ACHN (cell line): ENCODE measurements around the gene ZSWIM6.

Experiments
- DNase-seq: peaks from one replicate; pipeline ENCODE4 v3.0.0-alpha.2; 2015
- in situ Hi-C: cut with HindIII; loops from 2 replicates; pipeline ENCODE4 v1.10.0; 2017; ENCODE audit warnings: low sequenced_read_pairs, low pct_ligation_motif_present, low pct_unique_long_range_greater_than_20kb

Gene ZSWIM6

DNA sequence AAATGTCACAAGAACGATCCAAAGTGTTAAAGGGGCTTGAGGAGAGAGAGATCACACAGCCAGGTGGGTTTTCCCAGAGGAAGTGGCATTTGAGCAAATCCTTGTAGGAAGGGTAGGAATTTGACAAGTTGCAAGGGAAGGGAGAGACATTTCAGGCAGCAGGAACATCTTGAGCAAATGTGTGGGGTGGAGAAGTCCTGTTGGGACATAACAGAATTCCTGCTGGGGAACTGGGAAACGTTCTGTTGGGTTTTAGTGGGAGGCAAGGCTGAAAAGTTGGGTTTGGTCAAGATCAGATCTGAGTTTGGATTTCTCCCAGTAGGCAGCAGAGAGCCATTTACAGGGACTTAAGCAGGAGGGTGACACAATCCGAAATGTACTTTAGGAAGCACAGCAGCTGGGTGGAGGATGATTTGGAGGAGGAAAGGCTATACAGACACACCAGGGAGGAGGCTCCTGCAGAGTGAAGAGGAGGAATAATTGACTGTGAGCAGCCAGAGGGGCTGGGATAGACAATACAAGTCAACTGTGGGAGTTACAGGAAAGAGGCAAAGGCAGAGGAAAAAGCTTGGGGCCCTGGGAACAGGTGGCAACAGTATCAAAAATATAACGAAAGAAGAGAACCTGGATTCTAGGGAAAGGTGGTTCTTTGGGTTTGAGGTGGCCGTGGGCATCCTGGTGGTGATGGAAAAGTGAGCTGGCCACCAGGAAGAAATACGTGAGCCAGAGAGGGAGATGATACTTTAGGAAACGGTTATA, 3.1 kb upstream of the ZSWIM6 start:
- no peak for DNase-seq
- in situ Hi-C loops, result no loop called here

DNA sequence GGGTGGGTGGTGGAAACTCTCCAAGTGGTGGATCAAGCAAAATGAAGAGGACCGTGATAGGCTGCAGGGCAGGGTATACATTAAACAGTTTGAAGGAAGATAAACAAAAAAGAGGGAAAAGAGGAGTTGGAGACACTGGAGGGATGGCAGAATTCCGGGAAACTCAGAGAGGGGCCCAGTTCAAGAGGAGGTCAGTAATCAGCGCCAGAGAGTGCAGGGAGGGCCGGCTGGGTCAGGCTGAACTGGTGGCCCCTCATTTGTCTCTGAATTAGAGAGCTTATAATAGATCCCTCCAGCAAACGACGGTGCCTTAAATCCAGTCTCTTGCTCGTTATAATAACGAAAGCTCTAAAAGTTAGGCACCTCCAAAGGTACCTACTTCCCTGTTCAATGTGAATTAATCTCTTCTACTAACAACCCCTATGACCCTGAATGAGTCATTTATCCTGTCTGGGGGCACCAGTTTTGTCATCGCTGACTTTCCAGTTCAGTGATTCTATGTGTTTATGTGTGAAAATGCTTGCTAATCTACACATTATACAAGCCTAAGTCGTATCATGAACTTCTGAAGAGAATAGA, 2.4 kb upstream of the ZSWIM6 start:
- peak; percentile 46 for DNase-seq
- in situ Hi-C loops, result no loop called here

DNA sequence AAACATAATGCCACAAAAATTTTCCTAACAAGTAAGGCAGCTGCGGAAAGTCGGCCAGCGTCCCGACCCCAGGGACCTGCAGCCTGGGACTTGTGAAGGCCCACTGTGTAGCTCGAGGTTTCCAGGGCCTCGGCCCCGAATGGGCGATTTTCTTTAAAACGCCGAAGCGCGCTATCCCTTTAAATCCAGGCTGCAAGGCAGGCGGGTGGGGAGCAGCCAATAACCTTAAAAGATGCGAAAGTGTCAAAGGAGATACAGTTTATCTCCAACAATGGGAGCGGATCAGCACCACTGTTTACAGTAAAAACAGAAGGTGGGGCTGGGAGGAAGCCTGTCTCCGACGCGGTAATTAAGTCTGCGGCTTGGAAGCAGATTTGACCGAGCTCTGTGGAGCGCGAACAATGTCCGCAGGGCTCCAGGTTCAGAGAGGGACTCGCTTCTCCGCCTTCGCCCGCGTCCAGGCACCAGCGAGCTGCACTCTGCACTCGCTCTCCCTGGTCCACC, 1.7 kb upstream of the ZSWIM6 start:
- DNase-seq, result peak; percentile 47
- in situ Hi-C loops, result no loop called here

DNA sequence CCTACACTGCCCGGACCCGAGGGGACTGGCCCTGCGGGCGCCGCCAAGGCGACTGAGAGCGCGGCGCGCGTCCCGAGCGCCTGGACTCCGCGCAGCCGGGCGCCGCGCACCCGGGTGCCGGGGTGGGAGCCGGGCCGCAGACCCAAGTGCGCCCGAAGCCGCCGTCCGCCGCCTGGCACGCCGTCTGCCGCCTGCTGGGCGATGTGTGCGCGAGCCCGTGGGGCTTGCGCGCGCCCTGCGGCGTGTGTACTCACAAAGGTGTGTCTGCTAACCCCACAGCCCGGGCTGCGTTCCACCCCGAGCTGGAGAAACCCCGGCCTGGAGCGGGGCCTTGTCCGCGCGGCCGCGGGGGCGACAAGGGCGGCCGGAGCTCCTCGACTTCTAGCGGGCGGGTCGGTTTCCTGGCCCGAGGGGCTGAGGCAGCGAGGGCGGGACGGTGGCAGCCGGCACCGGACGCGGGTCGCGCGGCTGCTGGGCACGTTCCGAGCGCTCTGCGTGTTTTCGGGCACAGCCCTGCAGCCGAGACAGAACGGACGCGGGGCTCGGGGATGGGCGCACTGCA, 1.1 kb upstream of the ZSWIM6 start:
- peak; percentile 70 for DNase-seq
- in situ Hi-C loops, result no loop called here

DNA sequence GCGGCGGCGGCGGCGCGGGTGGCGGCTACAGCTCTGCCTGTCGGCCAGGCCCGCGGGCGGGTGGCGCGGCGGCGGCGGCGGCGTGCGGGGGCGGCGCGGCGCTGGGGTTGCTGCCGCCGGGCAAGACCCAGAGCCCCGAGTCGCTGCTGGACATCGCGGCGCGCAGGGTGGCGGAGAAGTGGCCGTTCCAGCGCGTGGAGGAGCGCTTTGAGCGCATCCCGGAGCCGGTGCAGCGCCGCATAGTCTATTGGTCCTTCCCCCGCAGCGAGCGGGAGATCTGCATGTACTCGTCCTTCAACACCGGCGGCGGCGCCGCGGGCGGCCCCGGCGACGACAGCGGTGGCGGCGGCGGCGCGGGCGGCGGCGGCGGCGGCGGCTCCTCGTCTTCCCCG, 296 bp downstream of the ZSWIM6 start:
- in situ Hi-C loops, result no loop called here
- no peak for DNase-seq

DNA sequence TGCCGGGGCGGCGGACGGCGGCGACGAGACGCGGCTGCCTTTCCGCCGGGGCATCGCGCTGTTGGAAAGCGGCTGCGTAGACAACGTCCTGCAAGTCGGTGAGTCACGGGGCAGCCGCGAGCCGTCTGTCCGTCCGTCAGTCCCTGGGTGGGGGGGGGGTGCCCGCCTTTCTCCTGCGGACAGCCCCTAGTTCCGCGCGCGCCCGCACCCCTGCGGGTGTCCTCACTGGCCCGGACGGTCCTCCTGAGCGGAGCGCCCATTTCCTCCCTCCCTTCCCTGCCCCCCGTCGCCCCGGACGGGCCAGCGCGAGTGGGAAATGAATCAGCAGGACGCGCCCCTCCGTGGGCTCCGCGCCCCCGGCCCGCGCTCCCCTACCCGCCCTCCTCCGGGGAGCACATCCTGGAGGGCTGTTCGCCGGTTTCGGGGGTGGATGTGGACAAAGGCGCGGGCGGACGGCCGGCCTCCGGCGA, 828 bp downstream of the ZSWIM6 start:
- DNase-seq, result peak; percentile 57
- in situ Hi-C loops, result no loop called here

DNA sequence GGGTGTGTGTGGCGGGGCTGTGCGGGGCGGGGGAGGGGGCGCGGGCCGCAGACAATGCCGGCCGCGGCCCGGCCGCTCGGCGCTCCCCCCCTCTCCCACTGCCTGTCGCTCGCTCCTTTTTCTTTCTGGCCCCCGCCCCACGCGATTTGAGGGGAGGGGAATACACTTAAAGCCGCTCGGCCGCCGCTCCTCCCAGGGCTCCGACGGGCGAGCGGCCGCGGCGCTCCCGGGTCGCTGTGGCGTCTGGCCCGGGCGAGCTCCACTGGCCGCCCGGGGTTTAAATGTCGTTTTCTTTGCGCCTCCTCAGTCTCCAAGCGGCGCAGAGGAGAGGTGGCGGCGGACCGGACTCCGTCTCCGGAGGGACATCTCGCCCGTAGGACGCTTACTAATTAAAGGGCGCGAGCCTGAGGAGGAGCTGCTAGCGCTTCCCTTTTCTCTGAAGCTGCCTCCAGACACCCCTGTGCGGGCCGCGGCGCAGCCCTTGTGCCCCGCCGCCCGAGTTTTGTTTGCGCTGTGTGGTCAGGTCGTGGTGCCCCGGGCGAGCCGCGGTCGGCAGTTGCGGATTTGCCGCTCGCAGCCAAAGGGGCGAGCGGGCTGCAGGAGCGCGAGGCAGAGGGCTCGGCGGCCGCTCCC, 1.4 kb downstream of the ZSWIM6 start:
- in situ Hi-C loops, result no loop called here
- DNase-seq, result no peak

DNA sequence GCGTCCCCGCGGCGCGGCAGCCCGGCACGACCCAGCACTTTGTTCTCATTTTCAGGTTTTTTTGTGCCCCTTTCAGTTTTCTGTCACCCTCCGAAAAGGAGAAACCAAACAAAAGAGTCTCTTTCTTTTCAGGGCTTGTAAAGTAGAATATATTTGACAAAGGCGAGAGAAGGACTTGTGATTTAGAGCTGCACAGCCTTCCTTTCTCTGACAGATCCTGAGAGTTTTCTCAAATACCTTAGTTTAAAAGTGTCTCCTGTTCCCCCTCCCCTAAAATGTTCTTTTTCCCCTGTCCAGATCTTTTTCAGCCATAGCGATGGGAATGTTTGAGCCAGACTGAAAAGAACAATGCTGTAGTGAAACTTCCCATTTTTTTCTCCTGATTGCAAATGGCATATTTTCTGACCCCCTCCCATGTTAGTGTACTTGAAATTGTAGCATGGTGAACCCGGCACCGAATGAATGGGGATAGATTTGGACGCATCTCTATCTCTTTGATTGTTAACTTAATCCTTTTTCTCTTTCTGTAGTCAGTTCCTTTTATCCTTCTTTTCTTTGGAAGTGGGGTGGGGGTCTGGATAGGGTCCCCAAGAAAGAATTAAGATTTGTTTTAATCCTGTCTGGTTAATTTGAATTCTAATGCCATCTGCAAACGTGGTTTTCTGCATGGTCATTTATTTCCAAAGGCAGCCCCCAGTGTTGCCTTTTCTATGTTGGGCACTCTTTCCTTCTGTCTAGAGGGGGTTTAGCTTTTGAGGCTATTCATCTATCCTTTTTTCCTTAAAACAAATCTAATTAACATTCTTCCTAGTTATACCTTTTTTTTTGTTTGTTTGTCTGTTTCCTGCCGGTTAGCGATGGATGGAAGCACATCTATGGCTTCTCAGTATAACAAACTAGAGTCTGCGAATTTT, 2.2 kb downstream of the ZSWIM6 start:
- in situ Hi-C loops, result no loop called here
- no peak for DNase-seq

DNA sequence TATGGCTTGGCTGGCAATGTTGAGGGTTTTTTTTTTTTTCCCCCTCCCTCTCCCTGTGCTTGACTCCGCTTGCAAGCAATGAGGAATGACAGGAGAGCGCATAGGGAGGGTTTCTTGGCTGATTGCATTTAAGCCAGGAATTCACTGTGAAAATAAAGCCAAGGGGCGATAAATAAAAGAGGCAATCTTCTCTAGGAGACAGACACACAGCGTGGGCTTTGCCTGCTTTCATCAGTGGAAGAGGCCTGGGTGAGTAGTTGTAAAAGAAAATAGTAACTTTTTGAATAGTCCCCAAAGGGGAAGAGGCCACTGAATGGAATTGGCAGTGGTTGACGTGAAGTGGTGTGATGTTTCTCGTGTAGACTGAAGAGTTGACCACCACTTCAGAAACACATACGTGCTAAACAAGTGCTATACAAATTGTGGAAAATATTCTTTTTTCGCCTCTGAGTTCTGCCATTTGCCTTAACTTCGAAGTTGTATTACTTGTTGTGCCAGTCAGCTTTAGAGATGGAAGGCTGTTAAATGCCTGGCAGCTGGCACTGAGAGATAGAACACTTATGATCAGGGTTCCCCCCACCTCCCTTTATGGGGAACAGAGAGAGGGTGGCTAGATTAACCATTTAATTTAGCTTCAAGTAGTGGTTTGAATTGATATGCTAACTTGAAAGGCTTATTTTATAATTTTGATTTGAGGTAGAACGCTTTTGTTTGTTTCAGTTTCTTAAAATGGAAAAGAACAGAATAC, 3.0 kb downstream of the ZSWIM6 start:
- in situ Hi-C loops, result no loop called here
- no peak for DNase-seq

DNA sequence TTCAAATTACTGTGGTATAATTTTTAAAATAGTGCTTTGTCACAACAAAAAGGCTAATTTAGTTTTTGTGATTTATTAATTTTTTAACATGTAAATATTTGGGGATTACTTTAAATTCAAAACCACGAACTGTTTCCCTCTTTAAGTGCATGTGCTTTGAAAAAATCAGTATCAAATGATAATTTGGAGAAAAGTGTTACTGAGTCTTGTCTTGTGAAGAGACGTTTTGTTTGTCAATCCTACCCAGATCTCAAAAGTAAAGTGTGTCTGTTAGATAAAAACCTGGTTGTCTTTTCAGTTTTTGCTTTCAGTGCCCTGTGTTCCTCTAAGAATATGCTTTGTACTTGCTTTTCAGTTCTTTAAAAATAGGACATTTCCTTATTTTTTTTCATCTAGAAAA, 7.7 kb downstream of the ZSWIM6 start:
- DNase-seq, result no peak
- in situ Hi-C loops, result no loop called here

DNA sequence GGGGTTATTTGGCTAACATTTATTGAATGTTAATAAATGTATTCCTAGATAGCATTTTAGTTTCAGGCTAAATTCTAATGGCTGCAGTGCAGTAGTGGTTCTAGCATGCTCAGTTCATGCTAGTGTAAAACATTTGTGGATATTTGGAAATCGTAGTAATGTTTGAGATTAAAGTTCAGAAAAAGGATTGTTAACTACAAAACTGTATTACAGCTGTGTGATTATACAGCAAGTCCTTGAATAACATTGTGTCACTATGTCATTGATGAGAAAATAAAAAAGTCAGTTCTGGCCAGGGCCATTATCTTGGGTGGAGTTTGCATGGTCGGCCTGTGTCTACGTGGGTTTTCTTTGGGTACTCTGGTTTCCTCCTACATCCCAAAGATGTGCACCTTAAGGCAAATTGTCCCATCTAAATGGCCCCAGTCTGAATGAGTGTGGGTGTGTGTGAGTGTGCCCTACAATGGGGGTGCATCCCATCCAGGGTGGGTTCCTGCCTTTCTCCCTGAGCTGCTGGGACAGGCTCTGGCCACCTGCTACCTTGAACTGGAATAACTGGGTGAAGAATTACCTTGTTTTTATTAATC, 8.8 kb downstream of the ZSWIM6 start:
- no peak for DNase-seq
- in situ Hi-C loops, result no loop called here

DNA sequence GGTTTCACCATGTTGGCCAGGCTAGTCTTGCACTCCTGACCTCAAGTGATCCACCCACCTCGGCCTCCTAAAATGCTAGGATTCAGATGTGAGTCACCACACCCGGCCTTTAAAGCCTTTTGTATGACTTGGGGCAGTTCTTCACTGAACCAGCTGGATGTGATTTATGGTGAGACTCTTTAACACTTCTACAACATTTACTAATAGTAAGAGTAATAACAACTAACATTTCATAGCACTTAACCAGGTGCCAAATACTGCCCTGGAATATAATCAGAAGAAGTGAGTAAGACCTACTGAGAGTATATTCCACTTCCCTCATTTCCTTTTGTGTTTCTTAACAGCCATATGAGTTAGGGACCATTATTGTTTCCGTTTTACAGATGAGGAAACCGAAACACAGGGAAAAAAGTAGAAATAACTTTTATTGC, 10.0 kb downstream of the ZSWIM6 start:
- peak; percentile 48 for DNase-seq
- in situ Hi-C loops, result no loop called here

DNA sequence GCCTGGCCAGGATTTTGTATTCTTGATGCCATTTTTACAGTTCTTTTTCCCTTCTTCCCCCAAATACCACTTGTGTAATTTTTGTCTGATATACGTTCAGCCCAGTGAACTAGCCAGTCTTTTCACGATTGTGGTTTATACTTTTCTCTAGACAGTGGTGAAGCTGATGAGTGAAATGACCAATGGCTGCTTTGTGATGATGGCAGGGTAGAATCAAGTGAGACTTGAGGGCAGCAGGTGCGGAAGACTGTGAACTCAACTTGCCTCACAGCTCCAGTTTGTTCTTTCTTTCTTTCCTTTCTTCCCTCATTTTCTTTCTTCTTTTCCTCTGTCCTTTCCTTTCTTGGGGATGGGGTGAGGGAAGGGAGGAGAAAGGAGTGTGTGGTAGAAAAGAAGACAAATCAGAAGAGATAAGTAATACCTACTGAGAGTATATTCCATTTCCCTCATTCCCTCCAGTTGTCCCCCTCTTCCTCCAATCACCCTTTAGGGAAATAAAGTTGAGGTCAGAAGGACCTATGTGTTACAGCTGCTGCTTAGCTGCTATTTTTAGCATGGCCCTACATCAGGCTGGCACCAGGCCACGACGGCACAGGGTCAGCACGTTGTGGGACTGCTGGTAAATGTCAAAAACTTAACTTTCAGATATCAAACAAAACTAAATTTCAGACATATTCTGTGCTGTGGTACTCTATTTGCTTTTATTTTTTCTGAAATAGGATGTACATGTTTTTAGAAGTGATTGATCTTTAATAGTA, 12.3 kb downstream of the ZSWIM6 start:
- in situ Hi-C loops, result no loop called here
- DNase-seq, result no peak

DNA sequence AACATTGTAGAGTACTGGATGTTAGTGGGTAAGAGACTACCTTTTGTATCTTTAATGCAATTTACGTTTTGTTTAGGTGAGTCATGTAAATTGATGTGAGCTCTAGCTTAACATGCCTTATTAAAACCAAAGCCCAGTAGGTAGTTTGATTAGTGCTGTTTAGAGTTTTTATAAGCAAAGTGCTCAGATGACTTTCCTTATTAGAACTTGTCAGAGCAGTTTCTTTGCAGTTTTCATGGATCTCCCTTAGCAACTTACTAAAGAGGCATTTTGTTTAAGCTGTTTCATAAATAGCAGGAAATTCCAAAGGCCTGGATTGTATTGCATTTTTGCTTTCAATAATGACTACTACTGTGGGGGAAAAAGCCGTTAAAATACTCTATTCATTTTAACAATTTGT, 14.5 kb downstream of the ZSWIM6 start:
- in situ Hi-C loops, result no loop called here

DNA sequence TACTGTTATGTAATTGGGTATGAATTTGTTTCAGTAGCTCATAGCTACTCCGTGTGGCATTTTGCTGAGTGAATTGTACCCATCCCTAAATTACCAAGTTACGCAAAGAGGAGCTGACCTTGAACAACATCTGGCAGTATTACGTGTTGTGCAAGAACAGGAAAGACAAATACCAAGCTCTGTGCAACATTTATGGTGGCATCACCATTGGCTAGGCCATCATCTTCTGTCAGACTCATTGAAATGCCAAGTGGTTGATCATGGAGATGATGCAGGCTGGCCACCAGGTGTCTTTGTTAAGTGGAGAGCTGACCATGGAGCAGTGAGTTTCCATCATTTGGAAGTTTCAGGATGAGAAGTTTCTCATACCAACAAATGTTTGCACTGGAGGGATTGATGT, 15.0 kb downstream of the ZSWIM6 start:
- no peak for DNase-seq

More for the DNA sequence above, 14.5 kb downstream of the ZSWIM6 start:
- DNase-seq, result no peak

DNA sequence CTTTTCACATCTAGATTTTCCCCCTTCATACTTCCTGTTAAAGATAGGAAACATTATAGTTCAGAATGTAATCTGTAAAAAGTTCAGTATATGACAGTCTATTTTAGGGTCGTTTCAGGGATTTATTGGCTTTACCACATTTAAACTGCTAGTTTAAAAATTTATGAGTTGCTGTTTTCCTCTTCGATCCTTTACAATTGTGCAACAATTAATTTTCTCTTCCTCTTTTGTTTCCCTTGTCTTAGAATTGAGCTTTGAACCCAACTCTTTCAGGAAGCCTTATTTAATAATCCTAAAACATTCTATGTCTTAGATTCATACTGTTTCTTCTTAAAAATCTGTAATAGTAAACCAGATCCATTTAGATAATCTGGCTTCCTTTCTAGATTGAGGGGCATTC, 16.4 kb downstream of the ZSWIM6 start:
- in situ Hi-C loops, result no loop called here
- no peak for DNase-seq

More for the DNA sequence above, 15.0 kb downstream of the ZSWIM6 start:
- in situ Hi-C loops, result no loop called here

DNA sequence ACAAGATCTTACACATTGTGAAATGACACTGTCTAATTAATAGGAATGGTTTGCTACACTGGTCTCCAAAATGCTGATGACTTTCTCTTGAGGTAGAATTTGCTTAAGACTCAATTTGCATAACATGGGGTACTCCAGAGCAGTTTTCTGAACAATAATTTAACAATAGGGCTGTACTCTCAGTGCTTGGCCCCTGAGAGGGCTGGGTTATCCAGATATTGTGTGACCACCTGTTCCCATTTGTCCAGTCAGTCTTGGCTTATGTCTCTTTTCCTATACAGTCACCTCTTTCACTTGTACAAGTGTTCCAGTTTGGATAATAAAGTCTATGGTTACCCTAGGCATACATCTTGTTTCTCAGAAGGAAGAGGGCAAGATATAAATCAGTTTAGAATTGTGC, 17.9 kb downstream of the ZSWIM6 start:
- in situ Hi-C loops, result no loop called here
- no peak for DNase-seq
